GM21515 (cell line): Measurements from ENCODE around the gene CNBD2.
"Not testable (repeated sequence)": the region's sequence is repeated elsewhere in the genome, so short reads cannot be mapped to it uniquely, and the experiment has no call there.

Experiments used
- ATAC-seq: cut with Tn5 transposase; IDR thresholded peaks from one replicate; pipeline ENCODE4 v1.9.1; 2021; ENCODE audit not compliant: unreplicated experiment

The CNBD2 gene

GRCh38 chr20:35974256-35974655, 5.9 kb downstream of the CNBD2 start:
- ATAC-seq: no peak

GRCh38 chr20:35975576-35976373, 7.4 kb downstream of the CNBD2 start:
- no peak for ATAC-seq

- no peak for ATAC-seq
Observed at GRCh38 chr20:35978041-35978513, 9.7 kb downstream of the CNBD2 start.

GRCh38 chr20:35979544-35979943, 11.2 kb downstream of the CNBD2 start:
- no peak for ATAC-seq

GRCh38 chr20:35981969-35982368, 13.6 kb downstream of the CNBD2 start:
- ATAC-seq: no peak

GRCh38 chr20:35984382-35984781, 16.0 kb downstream of the CNBD2 start:
- ATAC-seq: no peak

GRCh38 chr20:35985806-35986205, 17.4 kb downstream of the CNBD2 start:
- ATAC-seq: no peak

- no peak for ATAC-seq
Observed at GRCh38 chr20:35988910-35989463, 20.6 kb downstream of the CNBD2 start.

- ATAC-seq: no peak
Observed at GRCh38 chr20:35991142-35991771, 22.9 kb downstream of the CNBD2 start.

- ATAC-seq: no peak
Observed at GRCh38 chr20:35992713-35993335, 24.4 kb downstream of the CNBD2 start.

GRCh38 chr20:35994994-35995453, 26.6 kb downstream of the CNBD2 start:
- no peak for ATAC-seq

- not testable (repeated sequence) for ATAC-seq
Observed at GRCh38 chr20:35996492-35996891, 28.1 kb downstream of the CNBD2 start.

GRCh38 chr20:36001331-36001730, 32.9 kb downstream of the CNBD2 start:
- ATAC-seq: not testable (repeated sequence)

GRCh38 chr20:36002855-36003254, 34.5 kb downstream of the CNBD2 start:
- no peak for ATAC-seq

GRCh38 chr20:36004045-36004444, 35.7 kb downstream of the CNBD2 start:
- no peak for ATAC-seq

- ATAC-seq: no peak
Observed at GRCh38 chr20:36008461-36009035, 40.2 kb downstream of the CNBD2 start.

GRCh38 chr20:36010076-36010475, 41.7 kb downstream of the CNBD2 start:
- ATAC-seq: no peak

- ATAC-seq: no peak
Observed at GRCh38 chr20:36010825-36011224, 42.4 kb downstream of the CNBD2 start.

GRCh38 chr20:36015806-36016403, 47.5 kb downstream of the CNBD2 start:
- no peak for ATAC-seq

- ATAC-seq: no peak
Observed at GRCh38 chr20:36017048-36017951, 48.9 kb downstream of the CNBD2 start.
